CD14-positive monocyte (primary cell): ENCODE measurements around the gene LINS1. TPM values are rescaled to one million over a fixed set of nuclear protein-coding genes. Genes with fewer than 3 reads are reported as not detected.

Source experiments
- DNase-seq, 3 donors: peaks; one replicate each; pipeline ENCODE4 v3.0.0-alpha.2; 2011 to 2022
- H2AFZ ChIP-seq: 2 replicates; pipeline ENCODE4 v1.6.0; 2012; ENCODE audit warnings: mild to moderate bottlenecking, low read depth, low read length, inconsistent platforms; ENCODE audit not compliant: insufficient read depth, poor library complexity, severe bottlenecking
- H3K27ac ChIP-seq, 2 donors: 1 replicate in 1 of 2; 2 replicates in 1 of 2; pipeline ENCODE4 v1.5.1; 2012 to 2013; ENCODE audit warnings: low read length in 2 of 2, control low read depth in 1 of 2, inconsistent platforms in 1 of 2, low read depth in 1 of 2, mild to moderate bottlenecking in 1 of 2
- H3K27me3 ChIP-seq, 2 donors: one replicate each; pipeline versions ENCODE4 v1.6.0 to v1.6.1; 2011 to 2013; ENCODE audit warnings: low read length in 2 of 2; ENCODE audit not compliant: control insufficient read depth in 2 of 2, insufficient read depth in 2 of 2
- H3K36me3 ChIP-seq, 2 donors: replicated peaks in 1 of 2; 1 replicate in 1 of 2; 2 replicates in 1 of 2; pipeline versions ENCODE4 v1.5.1 to v1.6.1; 2012 to 2013; ENCODE audit warnings: low read length in 2 of 2, control low read depth in 1 of 2, inconsistent platforms in 1 of 2, mild to moderate bottlenecking in 1 of 2; ENCODE audit not compliant: insufficient read depth in 2 of 2, control insufficient read depth in 1 of 2
- H3K4me1 ChIP-seq, 2 donors: 1 replicate in 1 of 2; 2 replicates in 1 of 2; pipeline versions ENCODE4 v1.5.1 to v1.6.1; 2012 to 2013; ENCODE audit warnings: low read length in 2 of 2, control low read depth in 1 of 2, inconsistent platforms in 1 of 2, mild to moderate bottlenecking in 1 of 2, moderate library complexity in 1 of 2; ENCODE audit not compliant: insufficient read depth in 2 of 2, control insufficient read depth in 1 of 2
- H3K4me2 ChIP-seq: replicated peaks from 2 replicates; pipeline ENCODE3; 2012; ENCODE audit warnings: low read length, moderate library complexity, mild to moderate bottlenecking; ENCODE audit not compliant: poor library complexity, severe bottlenecking; ENCODE audit errors: extremely low read depth
- H3K4me3 ChIP-seq, 3 experiments: fragments of 200-600 bp in 1 of 3; sonication (generic) in 1 of 3; replicated peaks in 1 of 3; 1 replicate in 2 of 3; 2 replicates in 1 of 3; pipeline ENCODE4 v1.5.1; 2011 to 2013; ENCODE audit warnings: low read length in 3 of 3, mild to moderate bottlenecking in 3 of 3, control low read depth in 2 of 3, low read depth in 2 of 3, inconsistent platforms in 1 of 3, moderate library complexity in 1 of 3
- H3K79me2 ChIP-seq: 2 replicates; pipeline ENCODE4 v1.6.0; 2012; ENCODE audit warnings: mild to moderate bottlenecking, control low read depth, inconsistent platforms, low read length, moderate library complexity; ENCODE audit not compliant: insufficient read depth
- H3K9ac ChIP-seq: 2 replicates; pipeline ENCODE4 v1.6.0; 2017; ENCODE audit warnings: low read length, mild to moderate bottlenecking; ENCODE audit not compliant: insufficient read depth, poor library complexity, severe bottlenecking
- H3K9me3 ChIP-seq, 2 donors: replicated peaks in 1 of 2; 1 replicate in 1 of 2; 2 replicates in 1 of 2; pipeline versions ENCODE4 v1.5.1 to v1.6.1; 2012 to 2013; ENCODE audit warnings: low read length in 2 of 2, control low read depth in 1 of 2; ENCODE audit not compliant: control insufficient read depth in 1 of 2, insufficient read depth in 1 of 2
- H4K20me1 ChIP-seq: 2 replicates; pipeline ENCODE4 v1.6.0; 2012; ENCODE audit warnings: mild to moderate bottlenecking, low read length, control low read depth, moderate library complexity; ENCODE audit not compliant: insufficient read depth
- H3K27ac Mint-ChIP-seq, 7 donors: one replicate each; pipeline ENCODE4 v1.8.0; 2020; ENCODE audit warnings: mild to moderate bottlenecking in 7 of 7, mixed read lengths in 7 of 7, moderate library complexity in 6 of 7, inconsistent platforms in 2 of 7
- H3K27me3 Mint-ChIP-seq, 3 donors: one replicate each; pipeline ENCODE4 v1.8.0; 2021 to 2022; ENCODE audit warnings: low read depth in 3 of 3, mild to moderate bottlenecking in 3 of 3, mixed read lengths in 3 of 3, moderate library complexity in 3 of 3, inconsistent platforms in 1 of 3
- H3K36me3 Mint-ChIP-seq, 2 donors: one replicate each; pipeline ENCODE4 v1.8.0; 2020; ENCODE audit warnings: mixed read lengths in 2 of 2, inconsistent platforms in 1 of 2, mild to moderate bottlenecking in 1 of 2
- H3K4me1 Mint-ChIP-seq: one replicate; pipeline ENCODE4 v1.8.0; 2020; ENCODE audit warnings: mild to moderate bottlenecking, mixed read lengths
- H3K4me3 Mint-ChIP-seq, 2 donors: one replicate each; pipeline ENCODE4 v1.8.0; 2020; ENCODE audit warnings: mild to moderate bottlenecking in 2 of 2, mixed read lengths in 2 of 2, moderate library complexity in 1 of 2
- H3K9me3 Mint-ChIP-seq, 7 donors: one replicate each; pipeline ENCODE4 v1.8.0; 2020 to 2022; ENCODE audit warnings: mixed read lengths in 7 of 7, mild to moderate bottlenecking in 6 of 7, moderate library complexity in 6 of 7, inconsistent platforms in 2 of 7
- WGBS: methylation state at CpG from one replicate; pipeline ENCODE4 v1.1.5; 2013; ENCODE audit warnings: missing lambda C conversion rate; ENCODE audit not compliant: insufficient coverage; 5-methylcytosine and 5-hydroxymethylcytosine counted together
- intact Hi-C, 2 donors: fragments of 100-400 bp; cut with micrococcal nuclease; formaldehyde crosslinking; loops; one replicate each; pipeline versions ENCODE4 v1.15.0 to v1.15.1; 2023
- polyA plus RNA-seq, 3 donors: library from polyadenylated mRNA; depleted of rRNA in 1 of 3; unstranded in 2 of 3; stranded (reverse) in 1 of 3; fragments of 300-500 nt in 2 of 3; fragments of >200 nt in 1 of 3; fragmentation: Illumina TruSeq in 2 of 3; gene quantifications; 1 replicate in 2 of 3; 2 replicates in 1 of 3; pipeline ENCODE4 v1.2.3, GENCODE V29; 2012 to 2021
- TF ChIP-seq, protein P1 (sequence below): fragments of 200-600 bp; IDR thresholded peaks from one replicate; pipeline ENCODE4 v1.8.0; 2022; ENCODE audit warnings: antibody characterized with exemption, mild to moderate bottlenecking

Gene LINS1
- polyA plus RNA-seq, 3 donors: 4.2 to 8.8 (median 7.6) TPM

DNA sequence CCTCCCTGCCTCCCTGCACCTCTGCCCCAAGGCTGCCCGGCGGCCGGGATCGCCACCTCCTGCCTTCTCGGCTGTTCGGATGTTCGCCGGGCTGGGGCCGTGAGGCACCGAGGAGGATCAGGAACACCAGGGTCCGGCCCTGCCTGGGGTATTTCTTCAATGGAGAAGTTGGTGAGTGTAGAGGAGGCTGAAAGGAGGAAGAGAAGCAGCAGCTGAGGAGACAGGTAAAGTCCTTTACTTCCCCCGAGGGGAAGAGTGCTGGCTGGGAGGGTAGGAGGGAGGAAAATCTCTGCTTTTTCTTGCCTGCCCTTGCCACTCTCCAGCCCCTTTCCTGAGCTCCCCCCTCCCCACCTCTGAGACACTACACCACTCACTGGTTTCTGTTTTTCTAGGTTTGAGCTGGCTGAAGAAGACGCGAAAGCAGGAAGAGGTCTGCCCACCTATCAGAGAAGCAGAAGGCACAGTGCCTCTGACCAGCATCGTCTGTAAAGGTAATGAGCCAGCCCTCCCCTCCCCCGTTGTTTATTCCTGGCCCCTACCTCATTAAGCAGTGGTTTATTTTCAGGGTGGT, 924 bp upstream of the LINS1 start:
- under 1% methylated on average over 12 of the region's 16 CpGs for WGBS
- peaks cover 87% of the 10 kb centered on the region for H3K79me2 ChIP-seq
- intact Hi-C loops: loop anchor here (5.0 to 10.0 kb wide), 4 partner anchors 256 to 1122 kb away; partner anchors contain the start of genes SELENOS (in 1 of the 2), TARS3 (in 1 of the 2) and TM2D3 (in 1 of the 2)
- Mint-ChIP-seq H3K27me3 (peaks cover 0 to 1% (median 0%) of the 10 kb centered on the region in 3 donors), H3K4me1 (peaks cover 21% of the 10 kb centered on the region), H3K27ac (peak overlapping the region in 5 of 7 donors; percentile 89 to 97 (median 92)), H3K9me3 (no peaks in the 10 kb centered on the region), H3K36me3 (peaks cover 31 to 36% of the 10 kb centered on the region in 2 donors), H3K4me3 (no peak overlapping the region)
- H3K9me3 ChIP-seq: no peaks in the 10 kb centered on the region
- peak overlapping the region; percentile 97 for H2AFZ ChIP-seq
- H3K4me3 ChIP-seq: peak overlapping the region; percentile 89 to 97 (median 97)
- TF ChIP-seq, protein P1, sequence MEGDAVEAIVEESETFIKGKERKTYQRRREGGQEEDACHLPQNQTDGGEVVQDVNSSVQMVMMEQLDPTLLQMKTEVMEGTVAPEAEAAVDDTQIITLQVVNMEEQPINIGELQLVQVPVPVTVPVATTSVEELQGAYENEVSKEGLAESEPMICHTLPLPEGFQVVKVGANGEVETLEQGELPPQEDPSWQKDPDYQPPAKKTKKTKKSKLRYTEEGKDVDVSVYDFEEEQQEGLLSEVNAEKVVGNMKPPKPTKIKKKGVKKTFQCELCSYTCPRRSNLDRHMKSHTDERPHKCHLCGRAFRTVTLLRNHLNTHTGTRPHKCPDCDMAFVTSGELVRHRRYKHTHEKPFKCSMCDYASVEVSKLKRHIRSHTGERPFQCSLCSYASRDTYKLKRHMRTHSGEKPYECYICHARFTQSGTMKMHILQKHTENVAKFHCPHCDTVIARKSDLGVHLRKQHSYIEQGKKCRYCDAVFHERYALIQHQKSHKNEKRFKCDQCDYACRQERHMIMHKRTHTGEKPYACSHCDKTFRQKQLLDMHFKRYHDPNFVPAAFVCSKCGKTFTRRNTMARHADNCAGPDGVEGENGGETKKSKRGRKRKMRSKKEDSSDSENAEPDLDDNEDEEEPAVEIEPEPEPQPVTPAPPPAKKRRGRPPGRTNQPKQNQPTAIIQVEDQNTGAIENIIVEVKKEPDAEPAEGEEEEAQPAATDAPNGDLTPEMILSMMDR: no peak
- peak overlapping the region; percentile 84 for H3K9ac ChIP-seq
- peak; percentile 12 to 61 (median 32) for DNase-seq
- no peaks in the 10 kb centered on the region for H3K27me3 ChIP-seq
- peaks cover 17 to 37% of the 10 kb centered on the region in 2 donors for H3K4me1 ChIP-seq
- peak overlapping the region; percentile 87 for H3K4me2 ChIP-seq
- peaks cover 13% of the 10 kb centered on the region for H4K20me1 ChIP-seq
- peak overlapping the region; percentile 68 to 86 for H3K27ac ChIP-seq
- H3K36me3 ChIP-seq: peaks cover 12 to 37% of the 10 kb centered on the region in 2 donors

DNA sequence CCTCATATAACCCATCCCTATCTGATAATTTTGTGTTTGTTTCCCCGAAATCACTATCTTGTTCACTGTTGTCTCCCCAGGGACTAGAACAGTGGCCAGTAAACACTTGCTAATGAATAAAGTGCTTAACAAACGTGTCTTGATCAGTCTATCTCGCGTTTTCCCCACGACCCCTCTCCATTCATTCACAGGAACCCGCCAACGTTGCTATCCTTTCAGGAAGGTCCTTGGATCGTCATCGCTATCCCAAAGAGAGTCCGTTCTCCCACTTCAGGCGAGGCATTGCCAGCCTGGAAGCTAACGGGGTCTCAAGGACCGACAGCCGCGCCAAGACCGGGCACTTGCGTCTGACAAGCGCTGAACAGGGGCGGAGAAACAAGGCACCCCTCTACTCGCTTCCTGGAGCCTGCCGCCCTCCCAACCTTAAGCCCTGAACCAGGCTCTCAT, 344 bp downstream of the LINS1 start:
- H3K4me3 ChIP-seq: peak overlapping the region; percentile 65 to 97 (median 89)
- peaks cover 90% of the 10 kb centered on the region for H3K79me2 ChIP-seq
- H3K27me3 Mint-ChIP-seq: peaks cover 0 to 1% (median 0%) of the 10 kb centered on the region in 3 donors
- intact Hi-C loops: loop anchor here (5.0 to 10.0 kb wide), 4 partner anchors 254 to 1123 kb away; partner anchors contain the start of genes SELENOS (in 1 of the 2), TARS3 (in 1 of the 2) and TM2D3 (in 1 of the 2)
- TF ChIP-seq, protein P1: no peak
- H3K4me1 Mint-ChIP-seq: peaks cover 31% of the 10 kb centered on the region
- peak overlapping the region; percentile 65 to 86 for H3K27ac ChIP-seq
- peaks cover 8 to 25% of the 10 kb centered on the region in 2 donors for H3K36me3 ChIP-seq
- H4K20me1 ChIP-seq: peaks cover 21% of the 10 kb centered on the region
- peak overlapping the region; percentile 99 for H2AFZ ChIP-seq
- no peaks in the 10 kb centered on the region for H3K9me3 Mint-ChIP-seq
- H3K4me3 Mint-ChIP-seq: no peak overlapping the region
- no peak overlapping the region for H3K27ac Mint-ChIP-seq
- DNase-seq: no peak
- H3K36me3 Mint-ChIP-seq: peaks cover 26 to 30% of the 10 kb centered on the region in 2 donors
- peaks cover 24 to 44% of the 10 kb centered on the region in 2 donors for H3K4me1 ChIP-seq
- WGBS: 0% methylated on average over 21 of the region's 21 CpGs
- H3K9ac ChIP-seq: peak overlapping the region; percentile 79
- H3K9me3 ChIP-seq: no peaks in the 10 kb centered on the region
- no peaks in the 10 kb centered on the region for H3K27me3 ChIP-seq
- peak overlapping the region; percentile 98 for H3K4me2 ChIP-seq
